NB4 (cell line): ENCODE results near the gene YWHAE.

Source experiments
- MAX ChIP-seq: IDR thresholded peaks from 2 replicates; pipeline ENCODE4 v1.6.1; 2011; ENCODE audit warnings: low read depth, low read length
- MYC ChIP-seq: IDR thresholded peaks from 2 replicates; pipeline ENCODE4 v1.6.1; 2011; ENCODE audit warnings: low read depth, low read length
- POLR2A ChIP-seq: IDR thresholded peaks from 2 replicates; pipeline ENCODE4 v1.6.1; 2011; ENCODE audit warnings: mild to moderate bottlenecking; ENCODE audit not compliant: insufficient read length; ENCODE audit errors: extremely low read depth
- TF ChIP-seq, protein P1 (sequence below): IDR thresholded peaks from one replicate; pipeline ENCODE4 v1.5.1; 2012; ENCODE audit warnings: low read depth, low read length

GRCh38 chr17:1351971-1352370, 48.1 kb downstream of the YWHAE start:
- TF ChIP-seq, protein P1, sequence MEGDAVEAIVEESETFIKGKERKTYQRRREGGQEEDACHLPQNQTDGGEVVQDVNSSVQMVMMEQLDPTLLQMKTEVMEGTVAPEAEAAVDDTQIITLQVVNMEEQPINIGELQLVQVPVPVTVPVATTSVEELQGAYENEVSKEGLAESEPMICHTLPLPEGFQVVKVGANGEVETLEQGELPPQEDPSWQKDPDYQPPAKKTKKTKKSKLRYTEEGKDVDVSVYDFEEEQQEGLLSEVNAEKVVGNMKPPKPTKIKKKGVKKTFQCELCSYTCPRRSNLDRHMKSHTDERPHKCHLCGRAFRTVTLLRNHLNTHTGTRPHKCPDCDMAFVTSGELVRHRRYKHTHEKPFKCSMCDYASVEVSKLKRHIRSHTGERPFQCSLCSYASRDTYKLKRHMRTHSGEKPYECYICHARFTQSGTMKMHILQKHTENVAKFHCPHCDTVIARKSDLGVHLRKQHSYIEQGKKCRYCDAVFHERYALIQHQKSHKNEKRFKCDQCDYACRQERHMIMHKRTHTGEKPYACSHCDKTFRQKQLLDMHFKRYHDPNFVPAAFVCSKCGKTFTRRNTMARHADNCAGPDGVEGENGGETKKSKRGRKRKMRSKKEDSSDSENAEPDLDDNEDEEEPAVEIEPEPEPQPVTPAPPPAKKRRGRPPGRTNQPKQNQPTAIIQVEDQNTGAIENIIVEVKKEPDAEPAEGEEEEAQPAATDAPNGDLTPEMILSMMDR, result no peak
- TF ChIP-seq POLR2A, result no peak
- no peak for TF ChIP-seq MAX
- no peak for TF ChIP-seq MYC
